NCI-H1694 (cell line): Measurements from ENCODE around the gene ARHGAP1.

ENCODE experiments used
- DNase-seq: peaks from one replicate; lab custom pipeline; 2025; lab: John Stamatoyannopoulos, UW

Gene ARHGAP1

GRCh38 chr11:46640036-46640788 lies 60.2 kb downstream of the ARHGAP1 start:
- no peak for DNase-seq

- DNase-seq: no peak
Measured at GRCh38 chr11:46639197-46639839, 61.1 kb downstream of the ARHGAP1 start.

GRCh38 chr11:46637546-46637945 lies 62.9 kb downstream of the ARHGAP1 start:
- DNase-seq: no peak

- no peak for DNase-seq
Measured at GRCh38 chr11:46635557-46636139, 64.8 kb downstream of the ARHGAP1 start.

- no peak for DNase-seq
Measured at GRCh38 chr11:46633291-46634217, 66.9 kb downstream of the ARHGAP1 start.

- DNase-seq: no peak
Measured at GRCh38 chr11:46632502-46632901, 67.9 kb downstream of the ARHGAP1 start.

GRCh38 chr11:46631676-46632075 lies 68.7 kb downstream of the ARHGAP1 start:
- no peak for DNase-seq

GRCh38 chr11:46630237-46630636 lies 70.2 kb downstream of the ARHGAP1 start:
- no peak for DNase-seq

GRCh38 chr11:46628961-46629360 lies 71.5 kb downstream of the ARHGAP1 start:
- no peak for DNase-seq
